Stomach (tissue), 4 donors: ENCODE measurements around the gene NPAS3.

Experiments
- CTCF ChIP-seq, 7 experiments: fragments of 450-650 bp in 4 of 7; fragments of 200-600 bp in 3 of 7; sonication (generic) in 3 of 7; IDR thresholded peaks; one replicate each; pipeline ENCODE4 v1.5.1; 2016 to 2019; ENCODE audit warnings: antibody characterized with exemption in 7 of 7, control low read depth in 2 of 7, mild to moderate bottlenecking in 1 of 7
- EP300 ChIP-seq: sonication (generic); formaldehyde crosslinking; IDR thresholded peaks from one replicate; pipeline ENCODE4 v1.6.1; 2017; ENCODE audit warnings: antibody characterized with exemption
- POLR2A ChIP-seq, 4 donors: fragments of 450-650 bp; IDR thresholded peaks; one replicate each; pipeline ENCODE4 v1.6.1; 2016; ENCODE audit warnings: antibody characterized with exemption in 4 of 4, control low read depth in 2 of 4, mild to moderate bottlenecking in 1 of 4, moderate library complexity in 1 of 4
- POLR2AphosphoS5 ChIP-seq, 3 donors: sonication (generic); formaldehyde crosslinking; IDR thresholded peaks; one replicate each; pipeline ENCODE4 v1.6.1; 2016; ENCODE audit warnings: antibody characterized with exemption in 3 of 3

GRCh38 chr14:33755358-33755757 is 816.7 kb downstream of the NPAS3 start:
- TF ChIP-seq CTCF (IDR thresholded peaks at IDR 0.05) (no peak), POLR2AphosphoS5 (IDR thresholded peaks at IDR 0.05) (no peak), POLR2A (IDR thresholded peaks at IDR 0.05) (no peak), EP300 (no peak)
